MM.1S (cell line): ENCODE data around the gene DNAH9.

Experiments
- CTCF ChIP-seq: fragments of 300-600 bp; sonication (generic); IDR thresholded peaks from 2 replicates; pipeline ENCODE4 v1.5.1; 2016; ENCODE audit warnings: antibody characterized with exemption, low read length, mixed read lengths
- EZH2 ChIP-seq: fragments of 300-600 bp; sonication (generic); optimal IDR thresholded peaks from 2 replicates; pipeline ENCODE3; 2017; ENCODE audit warnings: low read depth, mild to moderate bottlenecking, antibody characterized with exemption, low read length, mixed read lengths

- TF ChIP-seq CTCF (no peak), EZH2 (no peak)
Observed at GRCh38 chr17:11638700-11639265, 40.5 kb downstream of the DNAH9 start.
